ENCODE data around the gene SPATS2L.

SPATS2L gene, protein sequence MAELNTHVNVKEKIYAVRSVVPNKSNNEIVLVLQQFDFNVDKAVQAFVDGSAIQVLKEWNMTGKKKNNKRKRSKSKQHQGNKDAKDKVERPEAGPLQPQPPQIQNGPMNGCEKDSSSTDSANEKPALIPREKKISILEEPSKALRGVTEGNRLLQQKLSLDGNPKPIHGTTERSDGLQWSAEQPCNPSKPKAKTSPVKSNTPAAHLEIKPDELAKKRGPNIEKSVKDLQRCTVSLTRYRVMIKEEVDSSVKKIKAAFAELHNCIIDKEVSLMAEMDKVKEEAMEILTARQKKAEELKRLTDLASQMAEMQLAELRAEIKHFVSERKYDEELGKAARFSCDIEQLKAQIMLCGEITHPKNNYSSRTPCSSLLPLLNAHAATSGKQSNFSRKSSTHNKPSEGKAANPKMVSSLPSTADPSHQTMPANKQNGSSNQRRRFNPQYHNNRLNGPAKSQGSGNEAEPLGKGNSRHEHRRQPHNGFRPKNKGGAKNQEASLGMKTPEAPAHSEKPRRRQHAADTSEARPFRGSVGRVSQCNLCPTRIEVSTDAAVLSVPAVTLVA

GRCh38 chr2:200306196-200306930 is at the start of gene SPATS2L:
Gene SPATS2L, plus strand, starts transcription at chr2:200306693. Its CDS starts 82,552 bp downstream, at chr2:200389245.
- Histone ChIP-seq H3K9ac (ENCODE audit: low read depth, low read length) (peak within 1 kb of the TSS; percentile 80), H3K36me3 (ENCODE audit: control insufficient read depth, insufficient read depth, low read length) (no peaks in the 10 kb centered on the region), H3K9me3 (ENCODE audit: control insufficient read depth, insufficient read depth, low read length) (no peaks in the 10 kb centered on the region), H3K27me3 (ENCODE audit: control insufficient read depth, insufficient read depth, low read length) (peaks cover 2% of the 10 kb centered on the region), H3K4me3 (ENCODE audit: low read depth, low read length) (peak within 1 kb of the TSS; percentile 82), H3K4me1 (ENCODE audit: control insufficient read depth, insufficient read depth, low read length) (peaks cover 20% of the 10 kb centered on the region)

DNA sequence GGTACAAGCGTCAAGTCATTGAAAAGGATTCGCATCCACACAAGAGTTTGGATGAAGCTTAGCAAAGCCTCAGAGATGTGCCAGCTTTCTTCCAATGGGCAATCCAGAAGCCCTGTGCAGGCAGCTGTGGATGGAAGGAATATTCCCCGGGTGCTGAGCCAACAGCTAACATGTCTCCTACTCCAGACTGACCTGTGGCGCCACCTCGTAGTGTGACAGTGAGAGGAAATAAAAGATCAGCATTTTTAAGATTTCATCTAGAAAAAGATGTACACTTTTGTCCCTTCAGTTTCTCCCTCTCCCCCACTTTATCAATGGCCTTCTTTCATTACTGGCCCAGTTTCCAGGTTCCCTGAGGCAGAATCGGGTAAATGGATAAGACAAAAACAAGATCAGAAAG is 48.9 kb upstream of the SPATS2L start:
- H3K4me1 ChIP-seq (ENCODE audit: control insufficient read depth, insufficient read depth, low read length): no peaks in the 10 kb centered on the region
- no peaks in the 10 kb centered on the region for H3K36me3 ChIP-seq (ENCODE audit: control insufficient read depth, insufficient read depth, low read length)
- no peak overlapping the region for H3K9ac ChIP-seq (ENCODE audit: low read depth, low read length)
- H3K9me3 ChIP-seq (ENCODE audit: control insufficient read depth, insufficient read depth, low read length): peaks cover 1% of the 10 kb centered on the region
- no peaks in the 10 kb centered on the region for H3K27me3 ChIP-seq (ENCODE audit: control insufficient read depth, insufficient read depth, low read length)
- H3K4me3 ChIP-seq (ENCODE audit: low read depth, low read length): no peak overlapping the region

DNA sequence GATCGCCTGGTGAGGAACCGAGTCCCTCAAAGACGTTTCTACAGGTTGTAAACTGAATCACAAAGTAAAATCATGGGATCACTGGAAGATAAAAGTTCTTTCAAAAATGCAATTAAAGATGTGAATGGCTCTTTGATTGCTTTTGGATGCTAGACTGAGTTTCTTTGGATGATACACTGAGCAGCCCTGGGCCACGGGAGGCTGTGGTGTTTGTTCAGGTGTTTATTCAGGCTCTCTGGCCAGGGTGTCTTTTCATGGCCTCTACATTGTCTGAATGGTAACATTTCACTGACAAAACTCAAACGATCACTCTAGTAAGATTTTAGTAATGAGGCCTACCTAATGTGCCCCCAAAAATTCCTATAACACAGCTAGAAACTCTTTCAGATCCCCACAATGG is 48.4 kb upstream of the SPATS2L start:
- H3K4me1 ChIP-seq (ENCODE audit: control insufficient read depth, insufficient read depth, low read length): no peaks in the 10 kb centered on the region
- no peaks in the 10 kb centered on the region for H3K27me3 ChIP-seq (ENCODE audit: control insufficient read depth, insufficient read depth, low read length)
- peaks cover 4% of the 10 kb centered on the region for H3K36me3 ChIP-seq (ENCODE audit: control insufficient read depth, insufficient read depth, low read length)
- H3K4me3 ChIP-seq (ENCODE audit: low read depth, low read length): no peak overlapping the region
- no peak overlapping the region for H3K9ac ChIP-seq (ENCODE audit: low read depth, low read length)
- peaks cover 7% of the 10 kb centered on the region for H3K9me3 ChIP-seq (ENCODE audit: control insufficient read depth, insufficient read depth, low read length)

- peaks cover 4% of the 10 kb centered on the region for H3K36me3 ChIP-seq (ENCODE audit: control insufficient read depth, insufficient read depth, low read length)
- H3K4me1 ChIP-seq (ENCODE audit: control insufficient read depth, insufficient read depth, low read length): no peaks in the 10 kb centered on the region
- H3K9ac ChIP-seq (ENCODE audit: low read depth, low read length): no peak overlapping the region
- no peak overlapping the region for H3K4me3 ChIP-seq (ENCODE audit: low read depth, low read length)
- H3K9me3 ChIP-seq (ENCODE audit: control insufficient read depth, insufficient read depth, low read length): peaks cover 11% of the 10 kb centered on the region
- no peaks in the 10 kb centered on the region for H3K27me3 ChIP-seq (ENCODE audit: control insufficient read depth, insufficient read depth, low read length)
Measured at GRCh38 chr2:200258881-200259576, 47.5 kb upstream of the SPATS2L start.

- no peaks in the 10 kb centered on the region for H3K27me3 ChIP-seq (ENCODE audit: control insufficient read depth, insufficient read depth, low read length)
- H3K4me3 ChIP-seq (ENCODE audit: low read depth, low read length): no peak overlapping the region
- no peaks in the 10 kb centered on the region for H3K4me1 ChIP-seq (ENCODE audit: control insufficient read depth, insufficient read depth, low read length)
- H3K36me3 ChIP-seq (ENCODE audit: control insufficient read depth, insufficient read depth, low read length): peaks cover 4% of the 10 kb centered on the region
- H3K9me3 ChIP-seq (ENCODE audit: control insufficient read depth, insufficient read depth, low read length): peaks cover 11% of the 10 kb centered on the region
- H3K9ac ChIP-seq (ENCODE audit: low read depth, low read length): no peak overlapping the region
Measured at GRCh38 chr2:200259577-200259957, 46.9 kb upstream of the SPATS2L start.

DNA sequence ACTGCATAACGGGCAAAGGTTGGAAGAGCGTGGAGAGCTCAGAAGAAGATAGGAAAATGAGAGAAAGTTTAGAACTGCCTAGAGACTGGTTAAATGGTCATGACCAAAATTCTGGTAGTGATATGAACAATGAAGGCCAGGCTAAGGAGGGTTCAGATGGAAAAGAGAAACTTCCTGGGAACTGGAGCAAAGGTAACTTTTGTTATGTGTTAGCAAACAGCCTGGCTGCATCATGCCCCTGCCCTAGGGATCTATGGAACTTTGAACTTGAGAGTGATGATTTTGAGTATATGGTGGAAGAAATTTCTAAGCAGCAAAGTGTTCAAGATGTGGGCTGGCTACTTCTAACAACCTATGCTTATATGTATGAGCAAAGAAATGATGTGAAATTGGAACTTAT is 44.4 kb upstream of the SPATS2L start:
- Histone ChIP-seq H3K9me3 (ENCODE audit: control insufficient read depth, insufficient read depth, low read length) (peaks cover 11% of the 10 kb centered on the region), H3K36me3 (ENCODE audit: control insufficient read depth, insufficient read depth, low read length) (peaks cover 4% of the 10 kb centered on the region), H3K4me3 (ENCODE audit: low read depth, low read length) (no peak overlapping the region), H3K4me1 (ENCODE audit: control insufficient read depth, insufficient read depth, low read length) (no peaks in the 10 kb centered on the region), H3K27me3 (ENCODE audit: control insufficient read depth, insufficient read depth, low read length) (no peaks in the 10 kb centered on the region), H3K9ac (ENCODE audit: low read depth, low read length) (no peak overlapping the region)

DNA sequence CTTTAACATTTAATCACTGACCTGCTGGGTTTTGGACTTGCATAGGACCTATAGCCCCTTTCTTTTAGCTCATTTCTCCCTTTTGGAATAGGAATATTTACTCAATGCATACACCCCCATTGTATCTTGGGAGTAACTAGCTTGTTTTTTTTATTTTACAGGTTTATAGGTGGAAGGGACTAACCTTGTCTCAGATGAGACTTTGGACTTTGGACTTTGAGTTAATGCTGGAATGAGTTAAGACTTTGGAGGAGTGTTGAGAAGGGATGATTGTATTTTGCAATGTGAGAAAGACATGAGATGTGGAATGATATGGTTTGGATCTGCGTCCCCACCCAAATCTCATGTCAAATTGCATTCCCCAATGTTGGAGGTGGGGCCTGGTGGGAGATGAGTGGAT is 43.2 kb upstream of the SPATS2L start:
- H3K4me1 ChIP-seq (ENCODE audit: control insufficient read depth, insufficient read depth, low read length): no peaks in the 10 kb centered on the region
- no peak overlapping the region for H3K4me3 ChIP-seq (ENCODE audit: low read depth, low read length)
- peaks cover 4% of the 10 kb centered on the region for H3K36me3 ChIP-seq (ENCODE audit: control insufficient read depth, insufficient read depth, low read length)
- H3K9ac ChIP-seq (ENCODE audit: low read depth, low read length): no peak overlapping the region
- peaks cover 11% of the 10 kb centered on the region for H3K9me3 ChIP-seq (ENCODE audit: control insufficient read depth, insufficient read depth, low read length)
- H3K27me3 ChIP-seq (ENCODE audit: control insufficient read depth, insufficient read depth, low read length): no peaks in the 10 kb centered on the region

GRCh38 chr2:200264631-200265030 is 41.9 kb upstream of the SPATS2L start:
- Histone ChIP-seq H3K9ac (ENCODE audit: low read depth, low read length) (no peak overlapping the region), H3K27me3 (ENCODE audit: control insufficient read depth, insufficient read depth, low read length) (no peaks in the 10 kb centered on the region), H3K9me3 (ENCODE audit: control insufficient read depth, insufficient read depth, low read length) (peaks cover 11% of the 10 kb centered on the region), H3K36me3 (ENCODE audit: control insufficient read depth, insufficient read depth, low read length) (peaks cover 4% of the 10 kb centered on the region), H3K4me3 (ENCODE audit: low read depth, low read length) (no peak overlapping the region), H3K4me1 (ENCODE audit: control insufficient read depth, insufficient read depth, low read length) (no peaks in the 10 kb centered on the region)

GRCh38 chr2:200266406-200266805 is 40.1 kb upstream of the SPATS2L start:
- no peak overlapping the region for H3K9ac ChIP-seq (ENCODE audit: low read depth, low read length)
- H3K4me1 ChIP-seq (ENCODE audit: control insufficient read depth, insufficient read depth, low read length): no peaks in the 10 kb centered on the region
- H3K9me3 ChIP-seq (ENCODE audit: control insufficient read depth, insufficient read depth, low read length): peaks cover 11% of the 10 kb centered on the region
- H3K36me3 ChIP-seq (ENCODE audit: control insufficient read depth, insufficient read depth, low read length): peaks cover 4% of the 10 kb centered on the region
- H3K27me3 ChIP-seq (ENCODE audit: control insufficient read depth, insufficient read depth, low read length): no peaks in the 10 kb centered on the region
- no peak overlapping the region for H3K4me3 ChIP-seq (ENCODE audit: low read depth, low read length)

DNA sequence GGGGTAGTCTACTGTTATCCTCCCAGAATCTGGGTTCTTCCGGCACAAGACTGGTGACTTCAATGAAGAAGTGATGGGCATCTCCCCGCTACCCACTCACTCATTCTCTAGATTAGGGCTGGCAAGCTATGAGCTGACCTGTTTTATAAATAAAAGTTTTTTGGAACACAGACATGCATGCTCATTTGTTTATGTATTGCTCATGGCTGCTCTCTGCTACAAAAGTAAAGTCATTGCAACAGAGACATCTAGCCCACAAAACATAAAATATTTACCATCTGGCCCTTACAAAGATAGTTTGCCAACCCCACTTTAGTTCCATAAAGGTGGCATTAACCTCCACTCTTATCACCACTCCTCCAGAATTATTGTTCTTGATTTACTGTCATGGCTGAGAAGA is 39.1 kb upstream of the SPATS2L start:
- Histone ChIP-seq H3K27me3 (ENCODE audit: control insufficient read depth, insufficient read depth, low read length) (no peaks in the 10 kb centered on the region), H3K4me1 (ENCODE audit: control insufficient read depth, insufficient read depth, low read length) (no peaks in the 10 kb centered on the region), H3K36me3 (ENCODE audit: control insufficient read depth, insufficient read depth, low read length) (peaks cover 4% of the 10 kb centered on the region), H3K9ac (ENCODE audit: low read depth, low read length) (no peak overlapping the region), H3K9me3 (ENCODE audit: control insufficient read depth, insufficient read depth, low read length) (peaks cover 11% of the 10 kb centered on the region), H3K4me3 (ENCODE audit: low read depth, low read length) (no peak overlapping the region)

- Histone ChIP-seq H3K9me3 (ENCODE audit: control insufficient read depth, insufficient read depth, low read length) (no peaks in the 10 kb centered on the region), H3K27me3 (ENCODE audit: control insufficient read depth, insufficient read depth, low read length) (no peaks in the 10 kb centered on the region), H3K9ac (ENCODE audit: low read depth, low read length) (no peak overlapping the region), H3K4me1 (ENCODE audit: control insufficient read depth, insufficient read depth, low read length) (peaks cover 7% of the 10 kb centered on the region), H3K36me3 (ENCODE audit: control insufficient read depth, insufficient read depth, low read length) (no peaks in the 10 kb centered on the region), H3K4me3 (ENCODE audit: low read depth, low read length) (no peak overlapping the region)
Measured at GRCh38 chr2:200270732-200271131, 35.8 kb upstream of the SPATS2L start.
